GM12872 (cell line): ENCODE measurements around the gene LGI2.

Experiments used
- CTCF ChIP-seq: IDR thresholded peaks from 3 replicates; pipeline ENCODE4 v1.5.1; 2011; ENCODE audit warnings: low read depth, mild to moderate bottlenecking, low read length, moderate library complexity; ENCODE audit not compliant: insufficient read depth

LGI2 gene

GRCh38 chr4:24969486-24969885 lies 61.3 kb downstream of the LGI2 start:
- no peak for TF ChIP-seq CTCF

GRCh38 chr4:24968992-24969391 lies 61.8 kb downstream of the LGI2 start:
- no peak for TF ChIP-seq CTCF

GRCh38 chr4:24968278-24968677 lies 62.5 kb downstream of the LGI2 start:
- no peak for TF ChIP-seq CTCF

GRCh38 chr4:24967346-24967745 lies 63.4 kb downstream of the LGI2 start:
- TF ChIP-seq CTCF: no peak

- TF ChIP-seq CTCF: no peak
Observed at GRCh38 chr4:24966076-24966475, 64.7 kb downstream of the LGI2 start.

- no peak for TF ChIP-seq CTCF
Observed at GRCh38 chr4:24965627-24966026, 65.1 kb downstream of the LGI2 start.

- no peak for TF ChIP-seq CTCF
Observed at GRCh38 chr4:24963277-24963676, 67.5 kb downstream of the LGI2 start.

GRCh38 chr4:24957886-24958285 lies 72.9 kb downstream of the LGI2 start:
- TF ChIP-seq CTCF: no peak
